ENCODE results near the gene PRDM11. TPM values are rescaled to one million over a fixed set of nuclear protein-coding genes. Genes with fewer than 3 reads are reported as not detected.

The PRDM11 gene
- total RNA-seq, 1 experiment from 2014 or later = 12.6 TPM

DNA sequence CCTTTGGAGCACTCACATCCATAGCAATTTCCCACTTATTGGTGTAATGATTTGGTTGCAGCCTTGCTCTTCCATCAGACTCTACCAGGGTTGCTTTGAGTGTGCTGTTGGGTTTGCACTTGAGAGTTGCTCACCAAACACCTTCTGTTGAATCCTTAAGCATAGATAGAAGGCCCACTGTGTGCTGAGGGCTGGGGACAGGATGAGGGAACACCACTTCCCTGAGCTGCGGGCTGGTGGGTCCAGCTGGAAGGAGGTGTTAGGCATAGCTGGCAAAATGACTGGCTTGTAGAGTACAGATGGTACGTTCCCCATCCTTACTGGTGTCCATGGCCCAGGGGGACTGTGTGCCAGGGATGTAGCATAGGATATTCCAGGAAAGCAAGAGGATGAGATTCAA, 3.9 kb downstream of the PRDM11 start:
- DNase-seq (ENCODE audit: low spot score) = no peak
- H3K4me3 ChIP-seq (ENCODE audit: low read depth, low read length, poor library complexity, severe bottlenecking) = no peak overlapping the region
- POLR2A ChIA-PET (ENCODE audit: low non-redundant PET) = no interaction called here
- H3K36me3 ChIP-seq (ENCODE audit: insufficient read depth, low read length, poor library complexity, severe bottlenecking) = no peaks in the 10 kb centered on the region
- BruUV-seq (replicated peaks) = no TSS peak
- CTCF ChIA-PET = no interaction called here
- no peak for TF ChIP-seq CTCF (conservative IDR thresholded peaks at IDR 0.05; ENCODE audit: low read depth, low read length)
- TF ChIP-seq EZH2 (IDR thresholded peaks at IDR 0.05; ENCODE audit: borderline replicate concordance, low read depth, low read length, poor library complexity, severe bottlenecking) = no peak
- peaks cover 10% of the 10 kb centered on the region for H3K4me1 ChIP-seq (ENCODE audit: insufficient read depth, low read length, poor library complexity, severe bottlenecking)
- intact Hi-C loops (cut with micrococcal nuclease; ENCODE audit: unreplicated experiment) = no loop called here
- no peaks in the 10 kb centered on the region for H3K9me3 ChIP-seq (ENCODE audit: low read depth, low read length, poor library complexity, severe bottlenecking)
- H3K27me3 ChIP-seq (replicated peaks; ENCODE audit: insufficient read depth, low read depth, low read length, poor library complexity) = peaks cover 8% of the 10 kb centered on the region
- no peak overlapping the region for H3K27ac ChIP-seq (ENCODE audit: low read depth, low read length, poor library complexity, severe bottlenecking)

DNA sequence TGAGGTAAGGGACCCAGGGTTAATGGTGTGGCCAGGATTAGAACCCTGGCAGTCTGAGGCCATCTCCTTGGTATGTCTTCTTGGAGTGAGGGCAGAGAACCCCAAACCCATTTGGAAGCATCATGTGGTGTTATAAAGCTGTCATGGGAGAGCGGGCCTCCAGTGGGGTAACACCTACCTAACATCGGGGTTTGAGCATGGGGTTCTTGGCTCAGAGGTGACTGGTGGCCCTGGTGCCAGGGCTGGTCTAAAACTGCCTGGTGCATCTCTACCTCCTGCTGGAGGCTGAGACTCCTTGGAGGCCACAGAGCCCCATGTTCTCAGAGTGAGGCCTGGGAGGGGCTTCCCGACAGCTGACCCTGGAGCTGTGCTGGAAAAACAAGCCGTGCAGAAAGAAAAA, 4.5 kb downstream of the PRDM11 start:
- no peak overlapping the region for H3K27ac ChIP-seq (ENCODE audit: low read depth, low read length, poor library complexity, severe bottlenecking)
- ChIA-PET CTCF (no interaction called here), POLR2A (ENCODE audit: low non-redundant PET) (no interaction called here)
- H3K4me1 ChIP-seq (ENCODE audit: insufficient read depth, low read length, poor library complexity, severe bottlenecking) = peaks cover 4% of the 10 kb centered on the region
- intact Hi-C loops (cut with micrococcal nuclease; ENCODE audit: unreplicated experiment) = no loop called here
- no TSS peak for BruUV-seq (replicated peaks)
- DNase-seq (ENCODE audit: low spot score) = no peak
- no peak overlapping the region for H3K4me3 ChIP-seq (ENCODE audit: low read depth, low read length, poor library complexity, severe bottlenecking)
- H3K36me3 ChIP-seq (ENCODE audit: insufficient read depth, low read length, poor library complexity, severe bottlenecking) = no peaks in the 10 kb centered on the region
- H3K9me3 ChIP-seq (ENCODE audit: low read depth, low read length, poor library complexity, severe bottlenecking) = no peaks in the 10 kb centered on the region
- peaks cover 1% of the 10 kb centered on the region for H3K27me3 ChIP-seq (replicated peaks; ENCODE audit: insufficient read depth, low read depth, low read length, poor library complexity)
- TF ChIP-seq CTCF (conservative IDR thresholded peaks at IDR 0.05; ENCODE audit: low read depth, low read length) = no peak
- TF ChIP-seq EZH2 (IDR thresholded peaks at IDR 0.05; ENCODE audit: borderline replicate concordance, low read depth, low read length, poor library complexity, severe bottlenecking) = no peak

GRCh38 chr11:45151362-45151982, 5.0 kb downstream of the PRDM11 start:
- CTCF ChIA-PET = no interaction called here
- Histone ChIP-seq H3K36me3 (ENCODE audit: insufficient read depth, low read length, poor library complexity, severe bottlenecking) (no peaks in the 10 kb centered on the region), H3K4me3 (ENCODE audit: low read depth, low read length, poor library complexity, severe bottlenecking) (no peak overlapping the region), H3K27ac (ENCODE audit: low read depth, low read length, poor library complexity, severe bottlenecking) (no peak overlapping the region), H3K4me1 (ENCODE audit: insufficient read depth, low read length, poor library complexity, severe bottlenecking) (no peaks in the 10 kb centered on the region), H3K27me3 (replicated peaks; ENCODE audit: insufficient read depth, low read depth, low read length, poor library complexity) (no peaks in the 10 kb centered on the region), H3K9me3 (ENCODE audit: low read depth, low read length, poor library complexity, severe bottlenecking) (no peaks in the 10 kb centered on the region)
- no TSS peak for BruUV-seq (replicated peaks)
- DNase-seq (ENCODE audit: low spot score) = no peak
- POLR2A ChIA-PET (ENCODE audit: low non-redundant PET) = no interaction called here
- intact Hi-C loops (cut with micrococcal nuclease; ENCODE audit: unreplicated experiment) = no loop called here
- TF ChIP-seq CTCF (conservative IDR thresholded peaks at IDR 0.05; ENCODE audit: low read depth, low read length) (no peak), EZH2 (IDR thresholded peaks at IDR 0.05; ENCODE audit: borderline replicate concordance, low read depth, low read length, poor library complexity, severe bottlenecking) (no peak)

All from A673 (cell line).